Measurements from ENCODE around the gene C1orf56.

Gene C1orf56

GRCh38 chr1:151047591-151047924, at the start of gene C1orf56:
Gene C1orf56 (plus strand): TSS chr1:151047751. CDS start chr1:151047848, 97 bp downstream.
- peak; percentile 75 for DNase-seq (ENCODE audit: low spot score)

GRCh38 chr1:150997949-150998348, 49.6 kb upstream of the C1orf56 start:
- DNase-seq (ENCODE audit: low spot score): no peak

GRCh38 chr1:150999051-150999674, 48.4 kb upstream of the C1orf56 start:
- DNase-seq (ENCODE audit: low spot score): peak; percentile 82

- DNase-seq (ENCODE audit: low spot score): no peak
Measured at GRCh38 chr1:150999926-151000325, 47.6 kb upstream of the C1orf56 start.

- DNase-seq (ENCODE audit: low spot score): no peak
Measured at GRCh38 chr1:151000408-151000807, 47.1 kb upstream of the C1orf56 start.

- DNase-seq (ENCODE audit: low spot score): no peak
Measured at GRCh38 chr1:151001602-151002001, 45.9 kb upstream of the C1orf56 start.

- no peak for DNase-seq (ENCODE audit: low spot score)
Measured at GRCh38 chr1:151002051-151002450, 45.5 kb upstream of the C1orf56 start.

- DNase-seq (ENCODE audit: low spot score): no peak
Measured at GRCh38 chr1:151002611-151003010, 44.9 kb upstream of the C1orf56 start.

GRCh38 chr1:151003180-151003579, 44.4 kb upstream of the C1orf56 start:
- no peak for DNase-seq (ENCODE audit: low spot score)

- peak; percentile 48 for DNase-seq (ENCODE audit: low spot score)
Measured at GRCh38 chr1:151005729-151006319, 41.7 kb upstream of the C1orf56 start.

GRCh38 chr1:151006327-151007052, 41.1 kb upstream of the C1orf56 start, which contains the start of gene MINDY1:
Gene MINDY1 (minus strand): TSS chr1:151006902. CDS start chr1:151002617, 4,285 bp downstream.
- peak; percentile 96 for DNase-seq (ENCODE audit: low spot score)

GRCh38 chr1:151007853-151008243, 39.7 kb upstream of the C1orf56 start:
- no peak for DNase-seq (ENCODE audit: low spot score)

GRCh38 chr1:151008244-151009205, 39.0 kb upstream of the C1orf56 start, which contains the start of gene PRUNE1:
Gene PRUNE1 (plus strand): TSS chr1:151008449. CDS start chr1:151008633, 184 bp downstream.
- peak; percentile 96 for DNase-seq (ENCODE audit: low spot score)

- DNase-seq (ENCODE audit: low spot score): no peak
Measured at GRCh38 chr1:151009206-151009587, 38.4 kb upstream of the C1orf56 start.

- no peak for DNase-seq (ENCODE audit: low spot score)
Measured at GRCh38 chr1:151009674-151010345, 37.7 kb upstream of the C1orf56 start.

- no peak for DNase-seq (ENCODE audit: low spot score)
Measured at GRCh38 chr1:151010346-151010726, 37.2 kb upstream of the C1orf56 start.

- no peak for DNase-seq (ENCODE audit: low spot score)
Measured at GRCh38 chr1:151011154-151011850, 36.2 kb upstream of the C1orf56 start.

- DNase-seq (ENCODE audit: low spot score): no peak
Measured at GRCh38 chr1:151012684-151013471, 34.7 kb upstream of the C1orf56 start.

GRCh38 chr1:151013518-151013917, 34.0 kb upstream of the C1orf56 start:
- DNase-seq (ENCODE audit: low spot score): no peak

GRCh38 chr1:151024540-151025146, 22.9 kb upstream of the C1orf56 start:
- DNase-seq (ENCODE audit: low spot score): peak; percentile 82

Data from globus pallidus (tissue), 1 donor.